Measurements from ENCODE around the gene FAM241A.
A peak's percentile ranks its signal among the peaks of the same experiment; 100 is the strongest.

Gene FAM241A

GRCh38 chr4:112190684-112191083 lies 45.4 kb downstream of the FAM241A start:
- H3K36me3 Mint-ChIP-seq (ENCODE audit: low read depth): no peaks in the 10 kb centered on the region
- no peak for DNase-seq
- H3K4me1 Mint-ChIP-seq: no peaks in the 10 kb centered on the region
- no peak overlapping the region for H3K4me3 Mint-ChIP-seq
- H3K9me3 Mint-ChIP-seq: peaks cover 3% of the 10 kb centered on the region
- peaks cover 4% of the 10 kb centered on the region for H3K27me3 Mint-ChIP-seq (ENCODE audit: low read depth, poor library complexity)
- peak overlapping the region; percentile 36 for H3K27ac Mint-ChIP-seq
- no peak for TF ChIP-seq CTCF (IDR thresholded peaks at IDR 0.05)

- Mint-ChIP-seq H3K4me1 (no peaks in the 10 kb centered on the region), H3K27me3 (ENCODE audit: low read depth, poor library complexity) (no peaks in the 10 kb centered on the region), H3K4me3 (no peak overlapping the region), H3K27ac (no peak overlapping the region), H3K9me3 (peaks cover 3% of the 10 kb centered on the region), H3K36me3 (ENCODE audit: low read depth) (no peaks in the 10 kb centered on the region)
- no peak for DNase-seq
- no peak for TF ChIP-seq CTCF (IDR thresholded peaks at IDR 0.05)
Measured at GRCh38 chr4:112196461-112196860, 51.2 kb downstream of the FAM241A start.

GRCh38 chr4:112199041-112199440 lies 53.8 kb downstream of the FAM241A start:
- no peak for TF ChIP-seq CTCF (IDR thresholded peaks at IDR 0.05)
- DNase-seq: no peak
- H3K4me3 Mint-ChIP-seq: no peak overlapping the region
- no peak overlapping the region for H3K27ac Mint-ChIP-seq
- H3K27me3 Mint-ChIP-seq (ENCODE audit: low read depth, poor library complexity): no peaks in the 10 kb centered on the region
- no peaks in the 10 kb centered on the region for H3K4me1 Mint-ChIP-seq
- H3K9me3 Mint-ChIP-seq: peaks cover 3% of the 10 kb centered on the region
- no peaks in the 10 kb centered on the region for H3K36me3 Mint-ChIP-seq (ENCODE audit: low read depth)

- no peak overlapping the region for H3K4me3 Mint-ChIP-seq
- no peaks in the 10 kb centered on the region for H3K27me3 Mint-ChIP-seq (ENCODE audit: low read depth, poor library complexity)
- H3K4me1 Mint-ChIP-seq: no peaks in the 10 kb centered on the region
- no peak for TF ChIP-seq CTCF (IDR thresholded peaks at IDR 0.05)
- no peak for DNase-seq
- no peaks in the 10 kb centered on the region for H3K9me3 Mint-ChIP-seq
- no peaks in the 10 kb centered on the region for H3K36me3 Mint-ChIP-seq (ENCODE audit: low read depth)
- no peak overlapping the region for H3K27ac Mint-ChIP-seq
Measured at GRCh38 chr4:112201915-112202505, 56.8 kb downstream of the FAM241A start.

GRCh38 chr4:112203593-112203992 lies 58.3 kb downstream of the FAM241A start:
- Mint-ChIP-seq H3K27ac (no peak overlapping the region), H3K4me1 (no peaks in the 10 kb centered on the region)

More at GRCh38 chr4:112203593-112203992, 58.3 kb downstream of the FAM241A start:
- no peaks in the 10 kb centered on the region for H3K27me3 Mint-ChIP-seq (ENCODE audit: low read depth, poor library complexity)
- no peak overlapping the region for H3K4me3 Mint-ChIP-seq
- no peak for TF ChIP-seq CTCF (IDR thresholded peaks at IDR 0.05)
- DNase-seq: no peak
- no peaks in the 10 kb centered on the region for H3K36me3 Mint-ChIP-seq (ENCODE audit: low read depth)
- H3K9me3 Mint-ChIP-seq: no peaks in the 10 kb centered on the region
